Amniotic epithelial cell (primary cell): ENCODE results near the gene AMPD3.

Experiments
- DNase-seq: peaks from one replicate; pipeline ENCODE4 v3.0.0-alpha.2; 2010; ENCODE audit warnings: low read depth

Gene AMPD3

GRCh38 chr11:10488934-10489691 lies 34.0 kb downstream of the AMPD3 start:
- DNase-seq: no peak

DNA sequence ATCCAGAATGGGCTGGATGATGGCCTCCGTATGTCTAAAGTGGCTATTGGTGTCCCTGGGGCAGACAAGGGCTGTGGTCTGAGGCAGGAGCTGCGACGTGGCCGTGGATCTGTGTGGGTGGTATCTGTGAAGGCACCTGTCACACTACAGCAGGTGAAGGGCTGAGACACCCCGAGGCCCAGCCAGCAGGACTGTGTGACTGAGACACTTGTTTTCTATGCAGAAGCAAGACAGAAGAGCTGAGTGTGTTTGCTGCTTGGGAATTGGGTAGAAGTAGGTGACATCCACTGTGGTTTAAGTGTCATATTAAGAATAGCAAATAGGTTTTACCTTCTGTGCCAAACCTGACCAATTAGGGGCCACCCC lies 35.0 kb downstream of the AMPD3 start:
- no peak for DNase-seq

DNA sequence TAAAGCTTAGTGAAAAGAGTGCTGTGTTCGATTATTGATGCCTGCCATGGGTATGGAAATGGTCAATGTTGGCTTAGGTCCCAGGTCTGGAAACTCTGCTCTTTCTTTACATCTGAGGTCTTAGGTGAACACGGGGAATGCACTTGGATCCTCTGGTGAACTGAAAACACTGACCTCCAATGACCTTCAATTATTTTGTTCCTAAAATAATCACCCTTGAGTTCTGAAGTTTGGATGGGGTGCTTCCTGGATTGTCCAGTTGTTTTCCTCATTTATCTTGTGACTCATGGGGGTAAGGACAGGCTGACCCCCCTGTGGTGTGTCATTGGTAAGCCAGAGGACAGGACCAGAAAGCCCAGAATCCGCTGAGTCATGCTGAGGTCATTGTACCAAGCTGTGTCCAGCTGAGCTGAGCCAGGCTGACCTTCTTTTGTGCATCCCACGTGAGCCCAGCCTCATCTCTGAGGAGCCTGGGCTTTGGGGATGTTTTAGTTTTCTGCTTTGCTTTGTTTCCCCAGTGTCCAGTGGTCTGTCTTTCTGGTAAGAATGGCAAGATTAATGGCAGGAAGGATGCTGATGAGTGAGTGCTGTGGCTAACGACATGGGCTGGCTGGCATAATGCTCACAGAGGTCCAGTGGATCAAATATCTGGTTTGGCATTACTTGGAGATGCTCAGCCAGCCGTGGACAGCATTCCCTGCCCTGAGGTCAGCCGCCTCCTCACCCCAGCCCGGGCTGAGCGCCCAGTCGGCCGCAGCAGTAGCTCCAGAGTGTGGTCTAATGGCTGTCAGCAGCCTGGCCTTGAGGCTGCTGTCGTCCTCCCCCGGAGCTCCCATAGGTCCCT lies 35.6 kb downstream of the AMPD3 start:
- peak; percentile 96 for DNase-seq

- DNase-seq: no peak
Measured at GRCh38 chr11:10492084-10492483, 37.0 kb downstream of the AMPD3 start.

GRCh38 chr11:10493041-10493663 lies 38.1 kb downstream of the AMPD3 start:
- DNase-seq: no peak

- no peak for DNase-seq
Measured at GRCh38 chr11:10494636-10495463, 39.8 kb downstream of the AMPD3 start.

DNA sequence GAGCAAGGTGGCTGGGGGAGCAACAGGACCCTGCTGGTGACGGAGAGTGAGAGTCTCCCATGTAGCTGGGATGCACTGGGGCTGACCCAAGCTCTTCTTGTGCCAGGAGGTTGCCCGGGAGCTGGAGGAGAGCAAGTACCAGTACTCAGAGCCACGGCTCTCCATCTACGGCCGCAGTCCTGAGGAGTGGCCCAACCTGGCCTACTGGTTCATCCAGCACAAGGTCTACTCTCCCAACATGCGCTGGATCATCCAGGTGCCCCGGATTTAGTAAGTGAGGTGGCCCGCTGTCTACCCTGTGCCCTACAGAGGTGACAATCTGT lies 40.4 kb downstream of the AMPD3 start:
- no peak for DNase-seq

DNA sequence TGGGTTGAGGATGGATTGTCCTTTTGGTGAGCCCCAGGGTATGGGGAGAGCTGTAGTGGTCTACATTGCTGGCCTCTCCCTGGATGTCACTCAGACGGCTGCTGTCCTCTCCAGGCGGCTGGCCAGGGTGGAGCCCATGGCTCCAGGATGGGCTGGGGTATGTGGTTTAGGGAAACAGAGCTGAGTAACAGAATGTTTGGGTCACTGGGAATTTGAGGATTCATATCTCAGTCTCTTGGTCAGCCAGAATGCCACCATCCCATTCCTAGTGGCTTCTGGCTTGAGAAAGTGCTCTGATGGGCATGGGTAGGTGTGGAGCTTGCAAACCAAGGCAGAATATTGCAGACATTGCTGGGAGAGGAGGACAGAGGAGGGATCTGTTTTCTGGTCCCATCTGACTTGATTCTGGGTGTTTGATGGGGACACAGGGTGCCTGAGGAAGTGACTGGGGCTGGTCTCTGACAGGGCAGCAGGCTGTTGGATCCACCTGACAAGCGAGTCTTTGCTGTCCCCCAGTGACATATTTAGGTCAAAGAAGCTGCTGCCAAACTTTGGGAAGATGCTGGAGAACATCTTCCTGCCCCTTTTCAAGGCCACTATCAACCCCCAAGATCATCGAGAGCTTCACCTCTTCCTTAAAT lies 41.4 kb downstream of the AMPD3 start:
- no peak for DNase-seq

DNA sequence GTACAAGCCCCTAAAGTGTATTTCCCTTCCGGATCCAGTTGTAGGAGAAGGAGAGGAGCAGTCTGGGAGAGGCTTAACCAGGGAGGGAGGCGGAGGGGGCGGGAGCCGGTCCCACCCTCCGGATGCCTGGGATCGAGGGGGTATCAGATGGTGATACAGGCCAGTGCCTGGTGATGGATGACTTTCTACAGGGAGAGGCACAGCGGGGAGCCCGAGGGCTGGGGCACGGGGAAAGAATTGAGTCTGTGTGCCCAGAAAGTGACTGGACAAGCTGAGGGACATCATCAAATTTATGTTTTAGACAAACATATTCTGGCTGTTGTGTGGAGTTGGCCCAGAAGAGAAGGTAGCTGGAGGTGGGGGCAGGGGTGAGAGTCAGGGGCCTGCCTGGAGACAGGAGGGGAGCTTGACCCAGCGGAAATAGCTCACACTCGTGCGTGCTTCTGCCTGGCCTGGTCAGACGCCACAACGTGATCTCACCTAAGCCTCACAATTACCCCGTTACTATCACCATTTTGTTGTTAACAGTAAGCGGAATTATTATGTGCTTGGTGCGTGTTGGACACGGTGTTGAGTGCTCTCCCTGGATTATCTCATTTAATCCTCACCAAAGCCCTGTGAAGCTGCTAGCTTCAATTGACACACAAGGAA lies 42.4 kb downstream of the AMPD3 start:
- DNase-seq: no peak

- DNase-seq: no peak
Measured at GRCh38 chr11:10498022-10498400, 42.9 kb downstream of the AMPD3 start.

DNA sequence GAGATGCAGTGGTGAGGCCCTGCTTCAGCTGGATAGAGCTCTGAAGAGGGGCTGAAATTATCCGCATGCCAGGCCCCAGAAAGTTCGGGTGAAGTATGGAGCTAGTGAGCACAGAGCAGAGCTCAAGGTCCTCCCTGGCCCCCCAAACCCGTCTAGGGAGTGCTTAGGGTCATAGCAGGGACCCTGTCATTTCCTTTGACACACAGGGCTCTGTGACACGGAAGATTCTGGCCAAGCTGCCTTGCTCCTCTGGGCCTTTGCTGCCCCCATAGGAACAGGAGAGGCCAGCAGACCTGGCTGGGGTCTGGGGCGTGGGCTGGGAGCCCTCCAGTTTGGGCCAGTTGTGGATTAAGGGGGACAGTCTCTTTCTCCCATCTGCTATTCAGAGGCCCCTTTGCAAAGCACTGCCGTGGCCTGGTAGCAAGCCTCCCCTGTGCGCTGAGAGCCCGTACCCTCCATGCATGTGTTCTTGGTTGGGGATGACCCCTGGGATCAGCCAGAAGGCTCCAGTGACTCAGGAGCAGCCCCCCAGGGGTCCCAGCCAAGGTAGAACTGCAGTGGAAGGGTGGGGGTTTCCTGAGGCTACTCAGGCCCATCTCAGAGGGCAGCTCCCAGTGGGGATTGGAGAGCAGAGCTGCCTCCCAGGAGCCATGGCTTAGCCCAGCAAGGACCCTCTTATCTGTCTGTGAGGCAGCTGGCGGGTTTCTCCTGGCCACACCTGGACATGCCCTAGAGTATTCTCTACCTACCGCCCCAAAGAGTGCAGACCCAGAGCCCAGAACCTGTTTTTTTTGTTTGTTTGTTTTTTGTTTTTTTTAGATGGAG lies 43.6 kb downstream of the AMPD3 start:
- no peak for DNase-seq

DNA sequence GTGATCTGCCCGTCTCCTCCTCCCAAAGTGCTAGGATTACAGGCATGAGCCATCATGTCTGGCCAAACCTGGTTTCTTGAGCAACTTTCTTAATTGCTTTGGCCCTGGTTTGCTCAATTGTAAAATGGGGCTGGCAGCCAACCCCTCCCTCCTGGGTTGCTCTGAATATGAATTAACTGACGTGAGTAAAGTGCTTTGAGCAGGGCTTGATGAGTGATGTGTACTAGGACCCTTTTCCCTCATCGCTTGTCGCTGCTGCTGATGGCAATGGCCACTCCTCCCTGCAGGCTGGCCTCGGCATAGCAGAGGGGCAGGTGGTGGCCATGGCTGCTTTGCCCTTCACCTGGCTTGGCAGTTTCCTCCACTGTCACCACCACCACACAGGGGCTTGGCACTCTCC lies 44.4 kb downstream of the AMPD3 start:
- DNase-seq: peak; percentile 47

DNA sequence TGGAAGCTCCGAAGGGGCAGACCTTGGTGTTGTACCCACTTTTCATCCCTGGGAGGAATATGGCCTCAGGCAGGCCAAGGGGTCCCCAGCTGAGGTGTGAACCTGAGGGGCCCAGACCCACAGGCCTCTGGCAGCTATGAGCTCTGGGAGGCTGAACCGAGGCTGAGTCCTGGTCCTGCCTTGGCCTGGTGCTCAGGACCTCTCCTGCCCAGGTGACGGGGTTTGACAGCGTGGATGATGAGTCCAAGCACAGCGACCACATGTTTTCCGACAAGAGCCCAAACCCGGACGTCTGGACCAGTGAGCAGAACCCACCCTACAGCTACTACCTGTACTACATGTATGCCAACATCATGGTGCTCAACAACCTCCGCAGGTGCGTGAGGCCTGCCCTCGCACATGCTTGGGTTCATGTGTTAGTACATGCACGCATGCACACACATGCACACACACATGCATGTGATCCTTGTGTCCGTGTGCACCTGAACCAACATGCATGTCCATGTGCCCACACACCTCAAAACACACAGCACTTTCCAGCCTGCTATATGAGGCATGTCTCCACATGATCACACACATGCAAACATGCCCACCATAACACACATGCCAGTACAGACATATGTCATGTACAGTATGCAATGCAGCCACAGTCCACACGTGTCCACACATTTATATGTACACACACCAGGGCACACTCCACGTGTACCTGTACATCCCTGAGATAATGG lies 45.0 kb downstream of the AMPD3 start:
- no peak for DNase-seq

GRCh38 chr11:10500757-10501684 lies 46.0 kb downstream of the AMPD3 start:
- no peak for DNase-seq

- no peak for DNase-seq
Measured at GRCh38 chr11:10502065-10502680, 47.1 kb downstream of the AMPD3 start.

- no peak for DNase-seq
Measured at GRCh38 chr11:10502770-10503169, 47.7 kb downstream of the AMPD3 start.

GRCh38 chr11:10503221-10503620 lies 48.2 kb downstream of the AMPD3 start:
- no peak for DNase-seq
